ENCODE results near the gene SLIT3. TPM values are rescaled to one million over a fixed set of nuclear protein-coding genes. Genes with fewer than 3 reads are reported as not detected.
"Not testable (repeated sequence)": the region's sequence is repeated elsewhere in the genome, so short reads cannot be mapped to it uniquely, and the experiment has no call there.

SLIT3 gene
- total and polyA plus RNA-seq, 8 donors: 1.2 to 24.5 (median 8.6) TPM

DNA sequence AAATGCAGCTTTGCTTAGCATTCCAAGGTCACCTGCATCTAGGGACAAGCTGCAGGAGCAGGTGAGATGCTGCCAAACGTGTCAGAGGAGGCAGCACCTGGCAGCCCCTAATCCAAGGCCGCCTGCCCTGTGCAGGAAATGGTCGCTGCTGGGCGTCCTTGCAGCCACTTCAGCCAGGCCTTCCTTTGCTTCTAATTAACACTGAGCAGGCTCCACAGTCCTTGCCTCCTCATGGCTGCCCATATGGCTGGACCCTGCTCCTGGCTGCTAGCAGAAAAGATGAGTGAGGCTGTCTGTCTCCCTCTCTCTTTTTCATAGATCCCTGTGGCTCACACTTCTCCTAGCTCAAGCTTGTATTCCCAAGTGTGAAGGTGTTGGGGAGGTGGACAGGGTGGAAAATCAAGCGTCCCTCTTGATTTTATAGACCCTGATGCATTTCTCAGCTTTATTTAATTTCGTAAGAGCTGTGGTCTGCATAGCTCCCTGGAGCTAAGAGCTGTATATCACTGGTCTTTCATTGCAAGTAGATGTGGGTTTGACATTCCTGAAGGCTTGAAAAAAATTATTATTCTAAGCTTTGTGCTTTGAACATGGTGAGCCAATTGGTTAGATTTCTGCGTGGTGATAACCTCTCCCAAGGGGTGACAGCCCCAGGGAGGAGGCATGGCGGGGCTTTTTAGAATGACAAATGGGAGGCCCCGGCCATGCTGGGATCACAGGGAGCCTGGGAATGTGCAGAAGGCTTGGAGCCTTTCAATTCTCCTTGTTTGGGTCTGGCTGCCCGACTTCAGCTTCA is 193.8 kb downstream of the SLIT3 start:
- H3K36me3 ChIP-seq: peaks cover 0 to 8% (median 0%) of the 10 kb centered on the region in 4 donors
- H3K4me1 ChIP-seq: no peaks in the 10 kb centered on the region
- H3K27me3 ChIP-seq: no peaks in the 10 kb centered on the region
- H3K9me3 ChIP-seq: no peaks in the 10 kb centered on the region
- DNase-seq: no peak
- H3K27ac ChIP-seq: no peak overlapping the region
- no peak for TF ChIP-seq POLR2A (IDR thresholded peaks at IDR 0.05)
- TF ChIP-seq CTCF (IDR thresholded peaks at IDR 0.05): no peak
- TF ChIP-seq POLR2AphosphoS5 (IDR thresholded peaks at IDR 0.05): no peak
- TF ChIP-seq EP300 (IDR thresholded peaks at IDR 0.05): no peak
- 66 to 72% (median 71%) methylated on average over 10 of the region's 10 CpGs for WGBS, 5 donors
- no peak overlapping the region for H3K4me3 ChIP-seq
- intact Hi-C loops (cut with DNase I; ENCODE audit: low total_unique reads): no loop called here

GRCh38 chr5:169105582-169105981 is 195.4 kb downstream of the SLIT3 start:
- intact Hi-C loops (cut with DNase I; ENCODE audit: low total_unique reads); H3K36me3 ChIP-seq; H3K4me3 ChIP-seq; H3K27me3 ChIP-seq; DNase-seq; H3K4me1 ChIP-seq; H3K27ac ChIP-seq; H3K9me3 ChIP-seq: not testable (repeated sequence)
- WGBS, 5 donors: 78 to 98% (median 84%) methylated on average over 2 of the region's 2 CpGs

- WGBS, 5 donors: 77 to 89% (median 82%) methylated on average over 15 of the region's 15 CpGs
- Histone ChIP-seq H3K27ac (no peak overlapping the region), H3K4me1 (no peaks in the 10 kb centered on the region), H3K9me3 (no peaks in the 10 kb centered on the region), H3K27me3 (no peaks in the 10 kb centered on the region), H3K4me3 (no peak overlapping the region), H3K36me3 (peaks cover 0 to 8% (median 0%) of the 10 kb centered on the region in 4 donors)
- TF ChIP-seq EP300 (IDR thresholded peaks at IDR 0.05) (no peak), POLR2AphosphoS5 (IDR thresholded peaks at IDR 0.05) (no peak), CTCF (IDR thresholded peaks at IDR 0.05) (no peak), POLR2A (IDR thresholded peaks at IDR 0.05) (no peak)
- DNase-seq: no peak
- intact Hi-C loops (cut with DNase I; ENCODE audit: low total_unique reads): no loop called here
Observed at GRCh38 chr5:169104937-169105494, 195.9 kb downstream of the SLIT3 start.

DNA sequence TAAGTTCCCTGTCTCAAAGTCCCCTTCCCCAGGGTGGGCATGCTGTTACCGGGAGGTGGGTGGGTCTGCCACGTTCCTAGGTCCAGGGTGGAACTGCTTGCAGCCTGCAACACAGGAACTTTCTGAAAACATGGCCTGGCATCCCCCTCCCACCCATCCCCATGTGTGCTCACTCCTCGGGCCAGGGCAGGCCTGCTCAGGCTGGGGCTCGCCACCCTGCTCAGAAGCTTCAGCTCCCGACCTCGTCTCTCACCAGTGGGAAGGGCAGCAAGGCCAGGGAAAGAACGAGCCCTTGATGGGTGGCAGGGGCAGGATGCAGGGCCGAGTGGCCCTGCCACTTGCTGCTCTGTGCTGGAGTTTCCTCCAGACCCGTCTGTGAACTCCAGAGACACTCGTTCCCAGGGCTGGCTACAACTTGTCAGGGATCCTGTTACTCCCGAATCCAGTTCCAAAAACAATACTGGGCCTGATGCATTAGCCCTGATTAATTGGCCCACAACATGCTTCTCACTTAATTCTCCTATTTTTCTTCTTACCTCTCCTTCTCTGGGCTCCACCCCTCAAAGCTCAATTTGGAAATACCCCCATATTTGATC is 197.3 kb downstream of the SLIT3 start:
- no peaks in the 10 kb centered on the region for H3K9me3 ChIP-seq
- 70 to 84% (median 80%) methylated on average over 9 to 11 of the region's 11 CpGs for WGBS, 5 donors
- H3K4me3 ChIP-seq: no peak overlapping the region
- no peak for DNase-seq
- H3K27ac ChIP-seq: no peak overlapping the region
- intact Hi-C loops (cut with DNase I; ENCODE audit: low total_unique reads): no loop called here
- TF ChIP-seq POLR2A (IDR thresholded peaks at IDR 0.05) (no peak), EP300 (IDR thresholded peaks at IDR 0.05) (no peak), CTCF (IDR thresholded peaks at IDR 0.05) (no peak)
- H3K4me1 ChIP-seq: no peaks in the 10 kb centered on the region
- H3K27me3 ChIP-seq: no peaks in the 10 kb centered on the region
- no peaks in the 10 kb centered on the region for H3K36me3 ChIP-seq

Measured in stomach (tissue), 9 donors.